NCI-H345 treated with DMSO at 0.1 percent for 48 hours (cell line): ENCODE data around the gene MYO16.

Source experiments
- DNase-seq: peaks from one replicate; lab custom pipeline; 2025; ENCODE audit not compliant: unreplicated experiment; lab: John Stamatoyannopoulos, UW

The MYO16 gene

DNA sequence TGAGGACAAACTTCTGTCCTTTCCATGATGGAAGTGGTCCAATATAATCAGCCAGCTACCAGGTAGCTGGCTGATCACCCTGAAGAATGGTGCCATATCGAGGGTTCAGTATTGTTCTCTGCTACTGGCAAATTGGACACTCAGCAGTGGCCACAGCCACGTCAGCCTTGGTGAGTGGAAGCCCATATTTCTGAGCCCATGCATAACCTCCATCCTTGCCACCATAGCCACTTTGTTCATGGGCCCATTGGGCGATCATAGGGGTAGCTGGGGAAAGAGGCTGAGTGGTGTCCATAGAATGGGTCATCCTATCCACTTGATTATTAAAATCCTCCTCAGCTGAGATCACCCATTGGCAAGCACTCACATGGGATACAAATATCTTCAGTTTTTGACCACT lies 591.2 kb downstream of the MYO16 start:
- DNase-seq = no peak

DNA sequence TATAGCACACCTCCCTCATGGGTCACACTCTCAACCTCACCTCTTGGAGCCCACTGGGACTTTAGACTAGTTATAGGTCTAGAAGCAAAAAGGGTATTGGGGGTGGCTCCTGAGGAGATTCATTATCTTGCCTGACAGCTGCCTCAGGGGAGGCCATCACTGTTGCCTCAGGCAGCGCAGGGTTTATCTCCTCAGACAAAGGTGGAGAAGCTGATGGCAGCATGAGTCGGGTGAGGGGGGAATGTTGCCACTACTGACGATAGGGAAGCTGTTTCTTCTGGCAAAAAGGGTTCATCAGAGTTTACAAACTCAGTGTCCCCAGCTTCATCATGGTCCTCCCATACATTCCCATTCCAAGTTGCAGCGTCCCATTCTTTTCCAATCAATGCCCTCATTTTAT lies 594.6 kb downstream of the MYO16 start:
- DNase-seq = no peak

DNA sequence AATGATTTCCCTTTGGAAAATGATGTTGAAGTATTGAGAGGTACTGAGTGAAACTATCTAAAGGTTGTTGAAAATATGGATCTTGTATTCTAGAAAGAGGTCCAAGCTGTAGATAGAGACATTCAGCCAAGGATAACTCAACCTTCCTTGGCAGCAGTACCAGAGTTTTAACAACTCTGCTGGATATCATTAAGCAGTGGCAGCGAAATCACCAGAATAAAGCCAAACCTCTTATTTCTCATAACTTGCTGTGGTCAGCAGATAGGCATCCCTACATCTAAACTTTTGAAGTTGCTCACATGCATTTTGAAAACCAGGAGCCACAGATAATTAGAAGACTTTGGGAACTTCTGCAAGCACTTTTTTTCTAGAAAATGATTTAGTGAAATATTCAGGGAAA lies 597.2 kb downstream of the MYO16 start:
- DNase-seq = no peak

DNA sequence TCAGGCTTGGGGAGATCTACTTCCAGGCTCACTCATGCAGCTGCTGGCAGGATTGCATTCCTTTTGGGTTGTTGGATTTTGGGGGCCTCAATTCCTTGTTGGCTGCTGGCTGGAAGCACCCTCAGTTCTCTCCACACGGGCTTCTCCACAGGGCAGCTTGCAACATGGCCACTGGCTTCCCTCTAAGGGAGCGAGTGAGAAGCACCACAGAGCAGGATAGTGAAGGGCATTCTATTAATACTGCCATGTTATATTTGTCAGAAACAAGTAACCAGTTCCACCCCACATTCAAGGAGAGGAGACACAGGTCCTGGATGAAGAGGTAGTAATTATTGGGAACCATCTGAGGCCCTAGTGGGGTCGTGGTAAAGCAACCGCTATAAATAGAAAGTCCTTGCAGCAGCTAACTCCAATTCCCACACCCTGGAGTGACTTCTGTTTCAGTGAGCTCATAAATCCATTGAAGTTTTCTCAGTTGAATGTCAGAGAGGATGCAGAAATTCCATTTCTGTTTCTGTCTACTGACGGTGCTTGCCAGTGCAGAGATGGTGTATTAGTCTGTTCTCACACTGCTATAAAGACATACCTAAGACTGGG lies 598.0 kb downstream of the MYO16 start:
- DNase-seq = no peak

DNA sequence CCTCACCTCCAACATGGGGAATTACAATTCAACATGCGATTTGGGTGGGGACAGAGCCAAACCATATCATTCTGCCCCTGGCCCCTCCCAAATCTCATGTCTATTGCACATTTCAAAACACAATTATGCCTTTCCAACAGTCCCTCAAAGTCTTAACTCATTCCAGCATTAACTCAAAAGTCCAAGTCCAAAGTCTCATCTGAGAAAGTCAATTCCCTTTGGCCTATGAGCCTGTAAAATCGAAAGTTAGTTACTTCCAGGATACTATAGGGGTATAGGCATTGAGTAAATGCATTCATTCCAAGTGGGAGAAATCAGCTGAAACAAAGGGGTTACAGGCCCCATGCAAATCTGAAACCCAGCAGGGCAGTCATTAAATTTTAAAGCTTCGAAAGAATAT lies 598.8 kb downstream of the MYO16 start:
- no peak for DNase-seq

DNA sequence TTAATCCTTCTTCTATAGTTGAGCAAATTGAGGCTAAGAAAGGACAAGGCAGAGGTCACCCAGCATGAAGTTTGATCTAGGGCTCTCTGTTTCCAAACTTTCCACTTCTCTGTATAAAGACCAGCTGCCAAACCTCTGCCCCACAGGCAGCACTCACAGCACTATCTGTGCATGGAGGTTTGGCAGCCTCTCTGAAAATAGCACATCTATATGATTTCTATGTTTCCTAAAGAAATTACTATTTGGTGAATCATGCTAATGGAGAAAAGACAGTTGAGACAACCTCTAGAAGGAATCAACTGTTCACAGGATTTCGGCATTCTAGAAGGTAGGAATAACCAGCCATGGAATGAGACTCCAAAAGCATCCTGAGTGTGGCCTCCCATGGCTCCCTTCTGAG lies 602.5 kb downstream of the MYO16 start:
- DNase-seq = no peak

DNA sequence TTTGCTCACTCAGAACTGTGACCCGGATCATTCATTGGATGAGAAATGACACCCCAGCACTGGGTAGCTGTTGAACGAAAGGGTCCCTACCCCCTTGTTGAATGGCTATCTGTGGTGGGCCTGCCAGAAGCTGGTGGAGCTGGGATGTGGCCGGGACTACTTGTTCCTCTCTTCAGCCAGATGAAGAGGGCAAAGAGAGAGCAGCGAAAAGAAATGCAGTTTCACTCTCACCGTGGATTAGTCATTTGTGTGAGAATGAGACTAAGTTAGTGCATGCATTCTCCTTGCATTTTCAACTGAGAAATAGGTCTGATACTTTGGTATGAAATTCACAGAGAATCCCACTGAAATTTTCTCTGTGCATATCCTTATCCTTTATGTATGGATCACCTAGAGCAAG lies 603.9 kb downstream of the MYO16 start:
- no peak for DNase-seq

DNA sequence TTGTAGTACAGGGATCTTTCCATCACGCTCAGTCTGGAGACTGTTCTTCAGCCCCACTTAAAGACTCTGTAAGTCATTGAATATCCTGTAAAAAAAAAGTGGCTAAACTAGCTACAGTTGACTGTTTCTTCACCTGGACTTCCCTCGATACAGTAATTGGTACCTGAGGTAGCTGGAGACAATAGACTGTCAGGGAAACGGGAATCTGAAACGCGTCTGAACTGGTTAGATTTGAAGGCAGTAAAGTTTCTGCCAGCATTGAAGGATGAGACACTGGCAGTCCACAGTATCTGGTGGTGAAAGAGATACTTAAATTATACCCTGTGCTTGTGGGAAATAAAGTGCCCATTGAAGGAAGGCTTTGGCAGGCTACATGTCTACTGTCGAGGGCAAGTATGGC lies 606.5 kb downstream of the MYO16 start:
- no peak for DNase-seq

DNA sequence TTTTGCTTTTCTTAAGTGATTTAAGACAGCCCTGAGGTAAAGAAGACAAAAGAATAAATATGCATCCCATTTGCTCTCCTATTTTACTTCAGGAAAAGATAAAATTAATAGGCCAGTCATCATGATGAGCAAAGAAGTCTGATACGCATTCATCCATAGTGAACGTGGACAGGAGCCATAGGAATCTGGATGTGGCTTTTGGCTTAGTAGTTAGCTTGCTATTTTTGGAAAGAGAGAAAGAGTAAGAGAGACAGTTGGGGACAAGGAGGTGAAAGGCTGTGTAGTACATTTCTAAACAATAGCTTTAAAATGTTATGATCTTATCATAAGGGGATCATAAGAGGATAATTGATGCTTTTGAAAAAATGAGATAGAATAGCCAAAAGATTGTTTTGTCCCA lies 611.7 kb downstream of the MYO16 start:
- DNase-seq = no peak

DNA sequence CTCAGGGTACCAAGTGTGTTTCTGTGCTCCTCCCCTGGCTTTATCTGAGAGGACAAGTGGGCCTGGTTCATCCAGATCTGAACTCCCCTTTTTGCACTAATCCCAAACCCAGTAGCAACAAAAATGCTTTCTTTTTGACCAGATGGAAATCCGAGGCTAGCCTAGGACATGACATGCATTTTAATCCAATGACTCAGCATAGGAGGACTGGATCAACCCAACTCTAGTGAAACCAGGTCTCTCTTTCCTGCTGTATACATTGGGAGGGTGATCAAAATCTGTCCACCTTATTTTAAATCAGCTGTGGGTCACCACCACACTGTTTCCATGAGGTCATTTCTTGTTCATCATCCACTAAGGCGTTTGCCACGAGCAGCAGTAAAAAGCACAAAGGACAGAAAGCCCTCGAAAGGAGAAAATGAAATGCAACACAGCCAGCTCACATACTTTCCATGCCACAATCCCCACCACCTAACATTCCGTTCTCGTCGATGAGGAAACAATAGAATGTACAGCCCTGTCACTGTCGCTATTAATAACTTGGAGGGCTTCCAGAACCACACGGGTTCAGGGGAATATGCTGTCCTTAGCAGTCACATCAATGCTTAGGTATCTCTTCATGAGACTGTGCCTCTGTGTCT lies 614.0 kb downstream of the MYO16 start:
- no peak for DNase-seq

DNA sequence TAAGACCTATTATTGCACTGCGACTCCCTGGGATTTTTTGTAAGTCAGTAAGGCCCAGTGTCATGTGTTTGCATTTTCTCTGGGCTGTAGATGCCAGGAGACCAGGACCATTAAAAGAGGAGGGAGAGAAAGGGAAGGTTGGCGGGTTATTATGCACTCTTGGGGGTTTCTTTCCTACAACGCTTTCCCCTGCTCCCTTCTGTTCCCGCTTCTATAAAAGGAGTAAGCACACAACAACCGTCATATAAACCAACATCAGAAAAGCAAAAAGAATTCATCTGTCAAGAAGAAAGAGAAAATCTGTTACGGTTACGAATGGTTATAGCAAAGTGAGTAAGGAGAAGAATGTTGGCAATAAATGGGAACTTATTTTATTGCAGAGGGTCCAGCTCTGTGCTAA lies 615.2 kb downstream of the MYO16 start:
- no peak for DNase-seq

DNA sequence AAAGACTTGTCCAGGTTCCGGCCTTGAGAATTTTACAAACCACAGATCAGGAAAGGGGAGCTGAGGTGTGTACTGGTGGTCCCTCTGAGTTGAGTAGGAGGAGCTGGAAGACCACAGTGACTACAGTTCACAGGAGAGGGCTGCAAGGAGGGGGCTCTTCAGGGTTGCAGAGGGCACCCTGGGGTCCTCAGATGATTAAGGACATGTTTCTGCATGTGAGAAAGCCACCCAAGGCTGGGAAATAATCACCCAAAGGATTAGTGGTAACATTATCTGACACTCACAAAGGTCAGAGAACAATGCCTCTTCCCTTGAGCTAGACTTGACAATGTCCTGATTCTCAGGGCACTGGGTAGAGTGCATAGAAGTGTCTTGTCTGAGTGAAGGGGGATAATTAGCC lies 616.6 kb downstream of the MYO16 start:
- DNase-seq = no peak

DNA sequence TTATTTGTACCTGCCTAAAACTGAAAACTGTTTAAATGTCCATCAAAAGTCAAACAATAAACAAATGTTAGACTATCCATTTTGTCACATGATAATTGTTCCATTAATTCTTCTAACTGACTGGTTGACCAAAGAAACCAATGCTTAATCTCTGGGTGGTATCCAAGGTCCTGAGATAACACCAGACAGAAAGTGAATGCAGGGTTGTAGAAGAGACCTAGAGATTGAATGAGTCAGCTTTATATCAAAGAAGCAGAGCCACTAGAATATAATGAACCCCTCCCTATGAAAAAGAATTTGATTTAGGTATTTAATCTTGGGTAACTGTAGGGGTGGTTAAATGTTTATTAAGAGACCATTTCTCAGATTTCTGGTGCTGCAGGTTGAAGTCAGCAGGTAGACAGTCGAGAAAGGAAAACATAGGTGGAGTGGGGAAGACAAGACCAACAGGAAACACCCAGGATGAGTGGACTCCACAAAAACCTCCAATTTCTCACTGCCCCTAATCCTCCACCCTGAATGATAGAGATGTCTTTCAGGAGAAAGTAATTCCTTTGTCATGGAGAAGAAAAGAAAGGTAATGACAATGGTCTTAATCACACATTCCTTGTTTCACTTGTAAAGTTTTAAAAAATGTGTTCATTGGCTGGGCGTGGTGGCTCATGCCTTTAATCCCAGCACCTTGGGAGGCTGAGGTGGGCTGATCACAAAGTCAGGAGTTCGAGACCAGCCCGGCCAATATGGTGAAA lies 620.5 kb downstream of the MYO16 start:
- DNase-seq = no peak

DNA sequence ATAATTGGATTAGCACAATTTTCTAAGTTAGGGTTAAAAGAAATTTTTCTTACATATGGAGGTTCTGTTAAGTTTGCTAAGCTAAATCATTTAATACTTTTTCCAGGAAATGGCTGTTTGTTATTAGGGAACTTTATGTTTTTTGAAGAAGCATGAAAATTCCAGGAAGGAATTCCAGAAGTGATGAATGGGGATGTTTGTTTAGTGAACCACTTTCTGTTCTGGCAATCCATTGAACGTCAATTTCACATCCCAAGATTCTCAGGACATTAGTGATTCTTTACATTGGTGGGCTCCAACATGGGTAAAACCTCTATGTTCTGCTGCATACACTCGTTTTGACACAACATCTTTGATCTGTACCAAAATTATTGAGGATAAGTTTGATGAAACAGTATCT lies 622.5 kb downstream of the MYO16 start:
- DNase-seq = no peak

DNA sequence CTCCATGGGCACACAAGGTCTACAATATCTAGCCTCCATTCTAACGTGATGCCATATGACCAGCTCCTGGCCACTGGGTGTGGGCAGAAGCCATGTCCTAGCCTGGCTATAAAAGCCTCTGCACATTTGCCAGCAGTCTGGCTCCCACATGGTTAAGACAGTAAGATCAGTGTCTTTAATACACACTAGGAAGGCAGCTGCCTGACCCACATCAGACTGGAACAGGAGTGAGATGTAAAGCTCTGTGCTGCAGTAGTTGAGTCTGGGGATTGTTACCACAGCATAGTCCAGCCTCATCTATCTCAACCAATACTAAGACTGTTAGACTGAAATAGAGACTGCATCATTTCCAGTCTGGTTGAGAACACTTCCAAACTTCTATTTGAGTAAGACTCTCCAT lies 623.9 kb downstream of the MYO16 start:
- DNase-seq = no peak

DNA sequence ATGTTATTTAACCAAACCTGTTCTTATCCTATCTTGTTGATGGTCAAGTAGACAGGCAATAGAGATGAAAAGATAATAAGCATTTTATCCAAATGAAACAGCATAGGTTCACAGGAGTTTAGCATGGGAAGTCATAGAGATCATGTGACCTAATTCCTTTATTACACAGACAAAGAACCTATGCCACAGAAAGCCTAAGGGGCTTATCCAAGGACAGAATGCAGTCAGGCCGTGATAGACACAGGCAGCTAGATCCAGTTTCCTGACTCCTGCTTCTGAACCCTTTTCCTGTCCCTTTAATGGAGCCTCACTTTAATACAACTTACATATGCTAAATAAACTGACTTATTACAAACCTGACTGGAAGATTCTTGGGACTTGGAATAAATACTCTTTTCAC lies 624.9 kb downstream of the MYO16 start:
- no peak for DNase-seq

DNA sequence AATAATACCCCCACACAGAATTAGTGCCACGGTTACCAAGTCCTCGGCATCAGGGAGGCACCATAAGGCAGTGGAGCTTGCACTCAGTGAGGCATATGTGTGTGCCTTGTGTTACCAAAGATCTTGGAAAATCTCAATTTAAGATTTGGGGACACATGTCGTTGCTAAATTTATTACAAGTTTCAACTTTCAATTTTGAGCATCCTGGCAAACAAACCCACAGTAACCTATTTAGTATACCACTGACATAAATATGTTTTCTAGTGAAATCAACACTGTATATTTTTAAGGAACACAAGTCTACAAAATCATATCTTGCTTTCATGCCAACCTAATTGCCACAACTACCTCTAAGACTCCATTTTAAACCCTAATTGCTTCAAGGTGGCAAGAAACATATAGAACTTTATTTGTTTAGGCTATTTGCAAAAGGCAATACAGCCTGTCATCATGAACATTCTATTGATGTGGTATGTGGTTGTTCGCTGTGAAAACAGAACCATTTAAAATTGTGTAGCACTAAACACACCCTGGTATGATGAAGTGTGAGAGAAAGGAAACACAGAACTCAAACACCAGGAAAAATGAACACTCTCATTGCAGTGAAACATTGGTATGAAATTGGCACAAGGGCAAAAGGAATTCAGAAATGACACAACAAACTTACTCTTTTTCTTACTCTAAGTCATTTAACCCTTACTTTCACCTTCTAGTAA lies 625.9 kb downstream of the MYO16 start:
- no peak for DNase-seq

DNA sequence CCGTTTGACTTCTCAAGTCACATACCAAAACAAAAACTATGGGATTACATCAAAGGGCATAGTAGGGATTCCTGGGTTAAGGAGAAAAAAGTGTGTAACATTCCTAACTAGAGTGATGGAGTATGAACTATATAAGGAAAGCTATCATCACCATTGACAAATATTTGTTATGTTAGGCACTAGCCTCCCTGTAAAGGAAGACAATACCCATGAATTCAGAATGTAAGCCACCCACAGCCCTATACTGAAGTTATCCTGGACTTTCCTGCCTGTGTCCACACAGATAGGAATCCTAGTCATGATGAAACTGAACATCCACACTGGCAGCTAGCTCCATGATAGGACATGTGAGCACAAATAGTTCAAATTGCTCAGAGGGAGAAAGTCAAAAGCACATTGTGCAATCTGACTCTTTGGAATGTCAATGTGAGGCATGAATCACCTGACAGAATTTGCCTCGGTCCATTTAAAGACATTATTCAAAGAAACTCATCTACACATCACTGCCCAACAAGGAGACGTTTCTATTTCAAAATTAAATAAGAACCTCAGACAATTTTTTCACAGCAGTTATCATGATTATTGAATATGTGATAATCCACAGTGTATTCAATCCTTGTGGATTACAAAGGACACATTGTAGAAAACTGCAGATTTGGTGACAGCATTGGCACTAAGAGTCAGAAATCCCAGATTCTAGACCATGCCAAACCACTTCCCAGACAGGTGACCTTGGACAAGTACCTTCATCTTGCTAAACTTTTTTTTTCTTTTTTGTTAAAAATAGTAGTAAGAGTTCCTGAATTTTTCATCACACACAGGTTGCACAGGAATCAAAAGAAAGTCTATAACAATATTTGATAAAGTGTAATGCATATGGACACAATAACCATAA lies 627.7 kb downstream of the MYO16 start:
- no peak for DNase-seq
